A673 (cell line): ENCODE results near the gene WFDC5. TPM values are rescaled to one million over a fixed set of nuclear protein-coding genes. Genes with fewer than 3 reads are reported as not detected.

Experiments used
- BruUV-seq: library from RNA; stranded (reverse); fragments of 400-500 nt; replicated peaks from 2 replicates; lab custom pipeline; 2021; lab: Mats Ljungman, UMichigan
- CTCF ChIA-PET: fragments of 300-600 bp; sonication (Branson Sonifier 250); formaldehyde crosslinking; loops from one replicate; lab custom pipeline; 2022; ENCODE audit warnings: antibody characterized with exemption; lab: Charles Lee
- POLR2A ChIA-PET: fragments of 300-600 bp; sonication (Branson Sonifier 250); formaldehyde crosslinking; loops from one replicate; lab custom pipeline; 2022; ENCODE audit warnings: antibody characterized with exemption; ENCODE audit not compliant: low non-redundant PET; lab: Charles Lee
- DNase-seq: peaks from one replicate; pipeline ENCODE4 v3.0.0-alpha.2; 2015; ENCODE audit warnings: low spot score
- H3K27ac ChIP-seq: fragments of 200-600 bp; sonication (generic); 2 replicates; pipeline ENCODE4 v1.5.1; 2016; ENCODE audit warnings: mixed run types, low read depth, mild to moderate bottlenecking, mixed read lengths, antibody characterized with exemption, low read length; ENCODE audit not compliant: poor library complexity, severe bottlenecking
- H3K27me3 ChIP-seq: fragments of 200-600 bp; sonication (generic); replicated peaks from 2 replicates; pipeline ENCODE4 v1.6.1; 2017; ENCODE audit warnings: mixed run types, low read depth, mild to moderate bottlenecking, mixed read lengths, antibody characterized with exemption, low read length; ENCODE audit not compliant: insufficient read depth, poor library complexity
- H3K36me3 ChIP-seq: fragments of 200-600 bp; sonication (generic); 2 replicates; pipeline ENCODE4 v1.6.1; 2016; ENCODE audit warnings: mixed run types, mild to moderate bottlenecking, mixed read lengths, antibody characterized with exemption, low read length; ENCODE audit not compliant: insufficient read depth, poor library complexity, severe bottlenecking
- H3K4me1 ChIP-seq: fragments of 200-600 bp; sonication (generic); 2 replicates; pipeline ENCODE4 v1.6.1; 2017; ENCODE audit warnings: mixed run types, mild to moderate bottlenecking, mixed read lengths, antibody characterized with exemption, low read length; ENCODE audit not compliant: insufficient read depth, poor library complexity, severe bottlenecking
- H3K4me3 ChIP-seq: fragments of 200-600 bp; sonication (generic); 2 replicates; pipeline ENCODE4 v1.5.1; 2016; ENCODE audit warnings: low read depth, mixed run types, mild to moderate bottlenecking, mixed read lengths, low read length; ENCODE audit not compliant: poor library complexity, severe bottlenecking
- H3K9me3 ChIP-seq: fragments of 200-600 bp; sonication (generic); 2 replicates; pipeline ENCODE4 v1.6.1; 2016; ENCODE audit warnings: mixed run types, low read depth, mild to moderate bottlenecking, mixed read lengths, antibody characterized with exemption, low read length; ENCODE audit not compliant: poor library complexity, severe bottlenecking
- EZH2 ChIP-seq: fragments of 200-600 bp; sonication (generic); IDR thresholded peaks from 2 replicates; pipeline ENCODE4 v1.6.1; 2017; ENCODE audit warnings: borderline replicate concordance, low read depth, mild to moderate bottlenecking, mixed read lengths, antibody characterized with exemption, low read length; ENCODE audit not compliant: poor library complexity, severe bottlenecking
- intact Hi-C: fragments of 100-400 bp; cut with micrococcal nuclease; formaldehyde crosslinking; loops from one replicate; pipeline ENCODE4 v1.10.0; 2022; ENCODE audit not compliant: unreplicated experiment
- total RNA-seq: library from RNA; stranded (reverse); gene quantifications from 2 replicates; pipeline ENCODE4 v1.2.3, GENCODE V29; 2021
- TF ChIP-seq, protein P1 (sequence below): fragments of 300-800, 200-600 bp; sonication (generic); conservative IDR thresholded peaks from 2 replicates; pipeline ENCODE4 v1.5.1; 2017; ENCODE audit warnings: low read depth, mild to moderate bottlenecking, antibody characterized with exemption, low read length, moderate library complexity, mixed read lengths

WFDC5 gene
- total RNA-seq, 1 experiment from 2014 or later = not detected

- ChIA-PET CTCF (no interaction called here), POLR2A (no interaction called here)
- Histone ChIP-seq H3K27me3 (no peaks in the 10 kb centered on the region), H3K36me3 (no peaks in the 10 kb centered on the region), H3K4me1 (no peaks in the 10 kb centered on the region), H3K27ac (no peak overlapping the region), H3K9me3 (no peaks in the 10 kb centered on the region), H3K4me3 (no peak overlapping the region)
- no peak for DNase-seq
- intact Hi-C loops = no loop called here
- TF ChIP-seq, protein P1, sequence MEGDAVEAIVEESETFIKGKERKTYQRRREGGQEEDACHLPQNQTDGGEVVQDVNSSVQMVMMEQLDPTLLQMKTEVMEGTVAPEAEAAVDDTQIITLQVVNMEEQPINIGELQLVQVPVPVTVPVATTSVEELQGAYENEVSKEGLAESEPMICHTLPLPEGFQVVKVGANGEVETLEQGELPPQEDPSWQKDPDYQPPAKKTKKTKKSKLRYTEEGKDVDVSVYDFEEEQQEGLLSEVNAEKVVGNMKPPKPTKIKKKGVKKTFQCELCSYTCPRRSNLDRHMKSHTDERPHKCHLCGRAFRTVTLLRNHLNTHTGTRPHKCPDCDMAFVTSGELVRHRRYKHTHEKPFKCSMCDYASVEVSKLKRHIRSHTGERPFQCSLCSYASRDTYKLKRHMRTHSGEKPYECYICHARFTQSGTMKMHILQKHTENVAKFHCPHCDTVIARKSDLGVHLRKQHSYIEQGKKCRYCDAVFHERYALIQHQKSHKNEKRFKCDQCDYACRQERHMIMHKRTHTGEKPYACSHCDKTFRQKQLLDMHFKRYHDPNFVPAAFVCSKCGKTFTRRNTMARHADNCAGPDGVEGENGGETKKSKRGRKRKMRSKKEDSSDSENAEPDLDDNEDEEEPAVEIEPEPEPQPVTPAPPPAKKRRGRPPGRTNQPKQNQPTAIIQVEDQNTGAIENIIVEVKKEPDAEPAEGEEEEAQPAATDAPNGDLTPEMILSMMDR = no peak
- BruUV-seq = no TSS peak
These were observed 42.9 kb downstream of the WFDC5 start for GRCh38 chr20:45072066-45072465.

DNA sequence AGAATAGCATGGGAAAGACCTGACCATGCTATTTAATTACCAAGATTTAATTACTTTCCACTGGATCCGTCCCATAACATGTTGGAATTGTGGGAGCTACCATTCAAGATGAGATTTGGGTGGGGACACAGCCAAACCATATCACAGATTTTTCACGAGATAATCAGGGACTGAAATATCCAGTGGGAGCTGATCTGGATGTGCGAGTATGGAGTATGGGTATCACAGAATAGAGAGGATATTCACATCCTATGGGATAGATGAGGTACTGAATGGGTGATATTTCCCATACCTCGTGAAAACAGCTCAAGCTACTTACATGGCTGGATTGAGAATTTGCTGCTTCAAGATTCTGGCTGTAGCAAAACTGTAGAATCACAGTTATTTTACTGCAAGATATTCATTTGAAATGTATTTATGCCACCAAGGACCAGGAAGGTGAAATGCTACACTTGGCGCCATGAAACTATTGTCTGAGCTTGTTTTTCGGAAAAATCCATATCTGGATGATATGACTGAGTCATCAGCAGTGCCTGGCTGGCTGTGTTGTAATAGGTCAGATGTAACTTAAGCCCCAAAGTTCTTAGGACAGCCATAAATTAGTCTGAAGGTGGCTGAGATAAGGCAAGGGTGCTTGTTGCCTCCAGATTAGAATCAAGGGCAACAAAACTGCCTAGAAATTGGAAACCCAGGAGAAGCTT, 43.9 kb downstream of the WFDC5 start:
- no TSS peak for BruUV-seq
- Histone ChIP-seq H3K27ac (no peak overlapping the region), H3K27me3 (no peaks in the 10 kb centered on the region), H3K36me3 (no peaks in the 10 kb centered on the region), H3K4me3 (no peak overlapping the region), H3K9me3 (no peaks in the 10 kb centered on the region), H3K4me1 (no peaks in the 10 kb centered on the region)
- ChIA-PET CTCF (interaction anchor here (0.6 to 1.2 kb wide), 2 partner anchors 67 to 220 kb away, joined by 3 to 6 read pairs; no protein-coding TSS in a partner anchor), POLR2A (no interaction called here)
- intact Hi-C loops = no loop called here
- no peak for TF ChIP-seq EZH2
- TF ChIP-seq, protein P1 = no peak
- no peak for DNase-seq

DNA sequence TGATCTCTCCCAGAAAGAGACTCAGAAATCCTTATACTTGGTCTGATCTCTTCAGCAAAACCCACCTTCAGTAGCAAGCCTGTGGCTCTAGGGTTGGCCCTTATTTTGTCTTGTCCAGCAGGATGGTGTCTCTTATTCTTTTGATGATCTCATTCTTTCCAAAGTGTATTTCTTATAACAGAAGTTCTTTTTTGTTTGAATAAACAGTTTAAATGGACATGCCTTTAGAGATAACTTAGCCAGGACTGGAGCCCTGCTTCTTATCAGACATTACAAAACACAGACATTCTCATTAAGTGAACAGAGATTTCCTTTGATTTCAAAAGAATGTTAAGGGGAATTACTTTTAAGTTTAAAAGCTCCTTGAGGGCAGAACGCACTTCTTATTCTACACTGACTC, 45.7 kb downstream of the WFDC5 start:
- BruUV-seq = no TSS peak
- Histone ChIP-seq H3K36me3 (no peaks in the 10 kb centered on the region), H3K27ac (no peak overlapping the region), H3K4me3 (no peak overlapping the region), H3K27me3 (no peaks in the 10 kb centered on the region), H3K4me1 (no peaks in the 10 kb centered on the region), H3K9me3 (no peaks in the 10 kb centered on the region)
- CTCF ChIA-PET = no interaction called here
- POLR2A ChIA-PET = no interaction called here
- DNase-seq = no peak
- intact Hi-C loops = no loop called here
- no peak for TF ChIP-seq EZH2
- TF ChIP-seq, protein P1 = no peak
